HL-60 (cell line): ENCODE results near the gene NRDC.

Experiments used
- POLR2AphosphoS5 ChIP-seq: IDR thresholded peaks from 2 replicates; pipeline ENCODE4 v1.6.1; 2012; ENCODE audit warnings: low read depth
- TF ChIP-seq, protein P1 (sequence below): IDR thresholded peaks from one replicate; pipeline ENCODE4 v1.5.1; 2011; ENCODE audit warnings: low read length, control low read depth, inconsistent platforms; ENCODE audit not compliant: insufficient read depth
- TF ChIP-seq, protein P2 (sequence below): IDR thresholded peaks from 2 replicates; pipeline ENCODE4 v1.6.1; 2012; ENCODE audit warnings: low read depth; ENCODE audit not compliant: insufficient replicate concordance

DNA sequence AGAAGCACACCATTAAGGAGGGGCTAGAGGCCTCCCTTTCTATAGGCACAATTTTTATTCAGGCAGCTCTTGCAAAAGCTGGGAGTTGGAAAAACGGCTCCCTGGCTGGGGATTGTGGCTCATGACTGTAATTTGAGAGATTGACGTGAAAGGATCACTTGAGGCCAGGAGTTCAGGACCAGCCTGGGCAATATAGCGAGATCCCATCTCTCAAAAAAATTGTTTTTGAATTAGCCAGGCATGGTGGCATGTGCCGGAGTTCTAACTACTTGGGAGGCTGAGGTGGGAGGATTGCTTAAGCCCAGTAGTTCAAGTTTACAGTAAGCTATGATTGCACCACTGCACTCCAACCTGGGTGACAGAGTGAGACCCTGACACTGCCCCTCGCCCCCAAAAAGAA, 23.9 kb upstream of the NRDC start:
- TF ChIP-seq, protein P1, sequence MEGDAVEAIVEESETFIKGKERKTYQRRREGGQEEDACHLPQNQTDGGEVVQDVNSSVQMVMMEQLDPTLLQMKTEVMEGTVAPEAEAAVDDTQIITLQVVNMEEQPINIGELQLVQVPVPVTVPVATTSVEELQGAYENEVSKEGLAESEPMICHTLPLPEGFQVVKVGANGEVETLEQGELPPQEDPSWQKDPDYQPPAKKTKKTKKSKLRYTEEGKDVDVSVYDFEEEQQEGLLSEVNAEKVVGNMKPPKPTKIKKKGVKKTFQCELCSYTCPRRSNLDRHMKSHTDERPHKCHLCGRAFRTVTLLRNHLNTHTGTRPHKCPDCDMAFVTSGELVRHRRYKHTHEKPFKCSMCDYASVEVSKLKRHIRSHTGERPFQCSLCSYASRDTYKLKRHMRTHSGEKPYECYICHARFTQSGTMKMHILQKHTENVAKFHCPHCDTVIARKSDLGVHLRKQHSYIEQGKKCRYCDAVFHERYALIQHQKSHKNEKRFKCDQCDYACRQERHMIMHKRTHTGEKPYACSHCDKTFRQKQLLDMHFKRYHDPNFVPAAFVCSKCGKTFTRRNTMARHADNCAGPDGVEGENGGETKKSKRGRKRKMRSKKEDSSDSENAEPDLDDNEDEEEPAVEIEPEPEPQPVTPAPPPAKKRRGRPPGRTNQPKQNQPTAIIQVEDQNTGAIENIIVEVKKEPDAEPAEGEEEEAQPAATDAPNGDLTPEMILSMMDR: no peak
- TF ChIP-seq POLR2AphosphoS5: no peak
- TF ChIP-seq, protein P2, sequence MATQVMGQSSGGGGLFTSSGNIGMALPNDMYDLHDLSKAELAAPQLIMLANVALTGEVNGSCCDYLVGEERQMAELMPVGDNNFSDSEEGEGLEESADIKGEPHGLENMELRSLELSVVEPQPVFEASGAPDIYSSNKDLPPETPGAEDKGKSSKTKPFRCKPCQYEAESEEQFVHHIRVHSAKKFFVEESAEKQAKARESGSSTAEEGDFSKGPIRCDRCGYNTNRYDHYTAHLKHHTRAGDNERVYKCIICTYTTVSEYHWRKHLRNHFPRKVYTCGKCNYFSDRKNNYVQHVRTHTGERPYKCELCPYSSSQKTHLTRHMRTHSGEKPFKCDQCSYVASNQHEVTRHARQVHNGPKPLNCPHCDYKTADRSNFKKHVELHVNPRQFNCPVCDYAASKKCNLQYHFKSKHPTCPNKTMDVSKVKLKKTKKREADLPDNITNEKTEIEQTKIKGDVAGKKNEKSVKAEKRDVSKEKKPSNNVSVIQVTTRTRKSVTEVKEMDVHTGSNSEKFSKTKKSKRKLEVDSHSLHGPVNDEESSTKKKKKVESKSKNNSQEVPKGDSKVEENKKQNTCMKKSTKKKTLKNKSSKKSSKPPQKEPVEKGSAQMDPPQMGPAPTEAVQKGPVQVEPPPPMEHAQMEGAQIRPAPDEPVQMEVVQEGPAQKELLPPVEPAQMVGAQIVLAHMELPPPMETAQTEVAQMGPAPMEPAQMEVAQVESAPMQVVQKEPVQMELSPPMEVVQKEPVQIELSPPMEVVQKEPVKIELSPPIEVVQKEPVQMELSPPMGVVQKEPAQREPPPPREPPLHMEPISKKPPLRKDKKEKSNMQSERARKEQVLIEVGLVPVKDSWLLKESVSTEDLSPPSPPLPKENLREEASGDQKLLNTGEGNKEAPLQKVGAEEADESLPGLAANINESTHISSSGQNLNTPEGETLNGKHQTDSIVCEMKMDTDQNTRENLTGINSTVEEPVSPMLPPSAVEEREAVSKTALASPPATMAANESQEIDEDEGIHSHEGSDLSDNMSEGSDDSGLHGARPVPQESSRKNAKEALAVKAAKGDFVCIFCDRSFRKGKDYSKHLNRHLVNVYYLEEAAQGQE: no peak
